GM12873 (cell line): Measurements from ENCODE around the gene UBALD2.

ENCODE experiments used
- TF ChIP-seq, protein P1 (sequence below): IDR thresholded peaks from 2 replicates; pipeline ENCODE4 v1.5.1; 2012; ENCODE audit warnings: low read depth, mild to moderate bottlenecking, moderate library complexity, low read length, control low read depth; ENCODE audit not compliant: insufficient read depth; ENCODE audit errors: missing control alignments

Gene UBALD2

DNA sequence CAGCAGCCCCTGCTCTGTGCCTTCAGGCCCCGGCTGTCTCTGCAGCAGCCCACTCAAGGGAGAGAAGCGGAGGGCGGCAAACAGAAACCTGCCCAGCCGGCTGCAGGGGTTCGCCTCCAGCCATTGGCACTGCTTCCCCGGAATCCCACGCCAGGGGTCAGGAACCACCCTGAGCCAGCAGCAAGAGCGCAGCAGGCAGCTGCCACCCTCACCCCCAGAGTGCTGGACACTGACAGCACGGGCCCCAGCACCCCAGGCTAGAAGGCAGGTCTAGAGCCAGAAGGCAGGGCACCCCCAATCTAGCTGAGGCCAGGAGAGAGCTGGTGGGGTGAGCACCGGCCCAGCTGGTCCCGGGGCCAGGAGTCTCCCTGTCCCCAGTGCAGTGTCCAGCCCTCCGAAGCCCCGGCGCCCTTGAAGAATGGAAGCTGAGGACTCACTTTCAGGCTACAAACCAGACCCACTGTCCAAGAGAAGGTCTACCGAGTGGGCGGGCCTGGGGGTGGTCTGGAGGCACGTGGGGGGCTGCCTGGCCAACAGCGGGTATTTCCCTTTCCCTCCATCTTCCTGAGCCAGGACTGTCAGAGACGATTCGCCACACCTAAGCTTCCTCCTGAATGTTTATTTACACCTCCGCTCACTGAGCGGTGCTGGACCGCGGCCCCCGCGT is 8.4 kb downstream of the UBALD2 start:
- TF ChIP-seq, protein P1, sequence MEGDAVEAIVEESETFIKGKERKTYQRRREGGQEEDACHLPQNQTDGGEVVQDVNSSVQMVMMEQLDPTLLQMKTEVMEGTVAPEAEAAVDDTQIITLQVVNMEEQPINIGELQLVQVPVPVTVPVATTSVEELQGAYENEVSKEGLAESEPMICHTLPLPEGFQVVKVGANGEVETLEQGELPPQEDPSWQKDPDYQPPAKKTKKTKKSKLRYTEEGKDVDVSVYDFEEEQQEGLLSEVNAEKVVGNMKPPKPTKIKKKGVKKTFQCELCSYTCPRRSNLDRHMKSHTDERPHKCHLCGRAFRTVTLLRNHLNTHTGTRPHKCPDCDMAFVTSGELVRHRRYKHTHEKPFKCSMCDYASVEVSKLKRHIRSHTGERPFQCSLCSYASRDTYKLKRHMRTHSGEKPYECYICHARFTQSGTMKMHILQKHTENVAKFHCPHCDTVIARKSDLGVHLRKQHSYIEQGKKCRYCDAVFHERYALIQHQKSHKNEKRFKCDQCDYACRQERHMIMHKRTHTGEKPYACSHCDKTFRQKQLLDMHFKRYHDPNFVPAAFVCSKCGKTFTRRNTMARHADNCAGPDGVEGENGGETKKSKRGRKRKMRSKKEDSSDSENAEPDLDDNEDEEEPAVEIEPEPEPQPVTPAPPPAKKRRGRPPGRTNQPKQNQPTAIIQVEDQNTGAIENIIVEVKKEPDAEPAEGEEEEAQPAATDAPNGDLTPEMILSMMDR, result no peak

DNA sequence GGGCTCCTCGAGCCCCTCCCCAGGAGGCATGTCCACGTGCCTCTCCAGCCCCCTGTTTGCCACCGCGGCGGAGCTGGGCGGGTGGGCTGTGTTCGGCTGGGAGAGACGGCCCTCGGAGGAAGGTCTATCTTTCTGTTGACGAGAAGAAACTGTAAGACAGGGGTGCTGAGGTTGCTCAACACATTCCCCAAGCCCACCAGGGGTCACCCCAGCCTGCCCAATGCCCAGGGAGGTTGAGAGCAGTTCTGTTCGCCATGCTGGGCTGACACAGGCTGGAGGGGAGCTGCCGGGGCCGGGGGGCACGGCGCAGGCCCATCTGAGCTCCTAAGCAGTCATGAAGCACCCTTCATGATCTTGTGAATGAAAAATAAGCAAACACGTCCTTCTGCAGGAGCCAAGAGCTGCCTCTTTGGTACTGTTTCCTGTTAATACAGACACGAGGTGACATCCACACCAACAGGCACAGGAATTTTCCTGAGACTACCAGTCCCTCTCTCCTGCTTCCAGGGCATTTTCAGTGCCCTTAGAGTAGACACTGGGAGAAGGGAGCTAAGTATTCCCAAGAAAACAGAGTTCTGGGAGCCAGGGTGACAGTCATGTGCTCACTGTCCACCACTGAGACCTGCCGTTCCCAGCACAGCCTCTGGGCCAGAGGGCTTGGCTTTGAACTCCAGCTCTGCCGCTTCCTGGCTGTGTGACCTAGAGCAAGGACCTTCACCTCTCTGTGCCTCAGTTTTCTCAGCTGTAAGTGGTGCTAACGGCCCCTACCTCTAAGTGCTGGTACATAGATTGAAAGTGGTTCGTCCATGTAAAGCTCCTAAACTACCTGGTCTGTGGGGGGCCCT is 9.2 kb downstream of the UBALD2 start:
- TF ChIP-seq, protein P1, result no peak

DNA sequence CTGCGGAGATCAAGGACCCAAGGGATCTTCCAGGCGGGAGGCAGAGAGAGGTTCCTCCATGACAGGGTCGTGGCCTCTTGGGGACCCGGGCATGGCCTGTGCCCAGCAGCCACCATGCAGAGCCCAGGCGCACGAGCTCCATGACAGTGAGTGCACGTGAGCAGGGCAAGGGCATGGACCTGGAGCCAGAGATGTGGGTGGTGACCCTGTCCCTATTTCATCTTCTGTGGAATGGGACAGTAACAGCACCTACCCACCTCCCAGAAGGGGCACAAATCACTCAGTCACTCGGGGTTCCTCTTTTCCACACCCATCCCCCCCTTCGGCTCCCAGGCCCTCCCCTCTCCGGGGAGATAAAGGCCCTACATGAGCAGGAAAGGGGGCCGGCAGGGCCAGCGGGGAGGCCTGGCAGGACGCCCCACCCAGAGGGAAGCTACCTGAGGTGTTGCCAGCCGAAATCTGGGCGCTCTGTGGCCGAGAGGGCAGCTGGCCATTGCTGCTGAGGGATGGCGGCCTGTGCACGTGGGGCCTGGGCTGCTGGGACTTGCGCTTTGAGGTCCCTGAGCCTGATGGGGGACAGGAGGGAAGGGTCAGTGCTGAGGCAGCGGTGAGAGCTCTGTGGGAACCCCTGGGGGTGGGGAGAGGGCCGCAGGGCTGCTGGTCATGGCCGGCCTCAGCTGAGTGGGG is 10.4 kb downstream of the UBALD2 start:
- TF ChIP-seq, protein P1, result no peak

DNA sequence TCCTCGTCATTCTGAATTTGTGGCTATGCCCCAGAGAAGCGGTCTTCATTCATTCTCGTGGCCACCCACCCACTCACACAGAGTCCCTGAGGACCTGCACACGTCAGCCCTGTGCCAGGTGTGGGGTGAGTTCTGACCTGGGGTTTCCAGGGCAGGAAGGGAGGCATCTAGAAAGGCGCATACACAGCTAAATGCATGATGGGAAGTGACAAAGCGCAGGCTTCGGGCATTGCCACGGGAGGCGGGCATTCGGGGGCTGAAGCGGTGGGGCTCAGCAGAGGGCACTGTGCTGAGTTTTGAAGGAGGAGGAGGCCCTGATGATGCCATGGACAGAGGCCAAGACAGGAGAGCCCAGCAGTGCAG is 10.9 kb downstream of the UBALD2 start:
- TF ChIP-seq, protein P1, result peak; percentile 9

DNA sequence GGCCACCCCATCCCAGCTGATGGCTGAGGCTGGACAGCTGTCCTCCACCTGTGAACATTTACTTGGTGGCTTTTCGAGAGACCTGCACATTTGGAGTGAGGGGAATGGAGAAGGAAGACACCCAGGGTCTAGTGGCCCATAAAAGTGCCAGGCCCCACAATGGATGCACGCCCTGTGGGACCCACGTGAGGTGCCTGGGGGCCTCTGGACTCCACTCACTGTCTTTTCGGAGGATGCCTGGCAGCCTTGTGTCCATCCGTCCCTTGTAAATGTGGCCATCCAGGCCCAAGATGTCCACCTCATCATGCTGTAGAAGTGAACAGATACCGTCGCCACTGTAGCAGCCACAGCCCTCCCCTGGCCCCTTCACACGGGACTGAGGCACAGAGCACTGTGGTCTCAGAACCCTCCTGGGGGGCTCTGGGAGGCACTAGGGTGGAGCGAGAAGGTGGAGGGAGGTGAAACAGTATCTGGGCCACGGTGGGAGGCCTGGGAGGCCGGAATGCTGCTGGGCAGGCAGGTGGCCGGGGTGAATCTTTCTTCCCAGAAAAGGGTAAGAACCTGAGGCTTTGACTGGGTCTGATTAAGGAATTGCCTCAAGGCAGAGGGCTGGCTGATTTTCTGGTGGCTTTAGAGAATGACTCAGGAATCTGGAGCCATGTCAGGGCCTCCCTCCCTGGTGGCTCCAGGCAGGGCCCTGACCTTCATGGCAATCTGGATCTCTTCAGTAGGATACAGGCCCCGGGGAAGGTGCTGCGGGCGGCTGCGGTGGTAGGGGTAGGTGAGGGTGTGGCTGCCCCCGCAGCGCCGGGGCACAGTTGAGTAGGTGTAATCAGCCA is 11.5 kb downstream of the UBALD2 start:
- TF ChIP-seq, protein P1, result no peak

DNA sequence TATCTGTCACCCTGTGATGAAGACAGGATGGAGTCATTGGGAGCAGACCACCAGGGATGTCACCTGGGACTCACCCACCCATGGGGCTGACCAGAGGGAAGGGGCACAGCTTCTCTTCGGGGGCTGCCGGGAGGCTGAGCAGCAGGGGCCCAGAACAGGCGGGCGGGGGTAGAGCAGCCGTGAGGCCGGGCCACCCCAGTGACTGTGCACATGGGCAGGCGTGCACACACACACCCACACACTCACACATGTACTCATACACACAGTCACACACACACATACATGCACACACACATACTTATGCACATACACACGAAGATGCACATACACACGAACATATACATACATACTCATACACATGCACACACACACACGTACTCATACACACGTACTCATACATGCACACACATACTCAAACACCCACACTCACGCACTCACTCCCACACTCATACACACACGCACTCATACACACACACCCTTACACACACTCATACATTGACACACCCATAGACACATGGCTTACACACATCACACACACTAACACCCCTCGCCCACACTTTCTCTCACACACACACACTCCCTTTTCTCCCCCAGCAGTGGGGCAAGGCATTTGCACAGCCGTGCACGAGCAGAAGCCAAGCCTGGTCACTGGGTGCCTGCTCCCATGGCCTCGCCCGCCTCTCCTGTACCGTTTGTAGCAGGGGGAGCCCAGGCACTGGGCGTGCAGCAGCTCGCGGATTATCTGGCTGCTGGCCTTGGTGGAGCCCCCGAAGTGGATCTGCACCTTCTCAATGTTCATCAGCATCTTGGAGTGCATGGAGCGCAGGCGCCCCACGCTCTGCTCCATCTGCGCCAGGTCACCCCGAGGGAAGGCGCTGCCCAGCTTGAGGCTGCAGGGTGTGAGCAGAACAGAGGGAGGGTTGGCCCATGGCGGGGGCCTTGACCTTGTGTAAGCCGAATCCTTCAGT is 12.4 kb downstream of the UBALD2 start:
- TF ChIP-seq, protein P1, result no peak
